Prostate gland (tissue), 2 donors: ENCODE results near the gene MIB2.
"Not testable (repeated sequence)": the region's sequence is repeated elsewhere in the genome, so short reads cannot be mapped to it uniquely, and the experiment has no call there.

ENCODE experiments used
- CTCF ChIP-seq, 4 experiments: fragments of 200-600 bp in 2 of 4; fragments of 450-650 bp in 2 of 4; sonication (generic) in 2 of 4; IDR thresholded peaks; 1 replicate in 3 of 4; 2 replicates in 1 of 4; pipeline ENCODE4 v1.5.1; 2016 to 2019; ENCODE audit warnings: antibody characterized with exemption in 4 of 4, mild to moderate bottlenecking in 2 of 4, moderate library complexity in 2 of 4
- POLR2A ChIP-seq: fragments of 450-650 bp; IDR thresholded peaks from one replicate; pipeline ENCODE4 v1.6.1; 2016; ENCODE audit warnings: antibody characterized with exemption, mild to moderate bottlenecking

- TF ChIP-seq CTCF (IDR thresholded peaks at IDR 0.05); POLR2A: not testable (repeated sequence)
Measured at GRCh38 chr1:1648265-1648664, 33.0 kb downstream of the MIB2 start.
